ENCODE results near the gene JMJD4.

GRCh38 chr1:227734856-227735538 lies at the start of gene JMJD4, which contains the start of gene SNAP47:
- TF ChIP-seq, protein P1, sequence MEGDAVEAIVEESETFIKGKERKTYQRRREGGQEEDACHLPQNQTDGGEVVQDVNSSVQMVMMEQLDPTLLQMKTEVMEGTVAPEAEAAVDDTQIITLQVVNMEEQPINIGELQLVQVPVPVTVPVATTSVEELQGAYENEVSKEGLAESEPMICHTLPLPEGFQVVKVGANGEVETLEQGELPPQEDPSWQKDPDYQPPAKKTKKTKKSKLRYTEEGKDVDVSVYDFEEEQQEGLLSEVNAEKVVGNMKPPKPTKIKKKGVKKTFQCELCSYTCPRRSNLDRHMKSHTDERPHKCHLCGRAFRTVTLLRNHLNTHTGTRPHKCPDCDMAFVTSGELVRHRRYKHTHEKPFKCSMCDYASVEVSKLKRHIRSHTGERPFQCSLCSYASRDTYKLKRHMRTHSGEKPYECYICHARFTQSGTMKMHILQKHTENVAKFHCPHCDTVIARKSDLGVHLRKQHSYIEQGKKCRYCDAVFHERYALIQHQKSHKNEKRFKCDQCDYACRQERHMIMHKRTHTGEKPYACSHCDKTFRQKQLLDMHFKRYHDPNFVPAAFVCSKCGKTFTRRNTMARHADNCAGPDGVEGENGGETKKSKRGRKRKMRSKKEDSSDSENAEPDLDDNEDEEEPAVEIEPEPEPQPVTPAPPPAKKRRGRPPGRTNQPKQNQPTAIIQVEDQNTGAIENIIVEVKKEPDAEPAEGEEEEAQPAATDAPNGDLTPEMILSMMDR (IDR thresholded peaks at IDR 0.05) = peak in 1 of 6 experiments; percentile 58
- TF ChIP-seq POLR2A (IDR thresholded peaks at IDR 0.05) = peak in 3 of 4 donors; percentile 77 to 86 (median 83)
